NCI-H524 treated with DMSO at 0.1 percent for 48 hours (cell line): ENCODE measurements around the gene MACROD2.

Experiments used
- DNase-seq: peaks from one replicate; lab custom pipeline; 2025; lab: John Stamatoyannopoulos, UW

The MACROD2 gene

DNA sequence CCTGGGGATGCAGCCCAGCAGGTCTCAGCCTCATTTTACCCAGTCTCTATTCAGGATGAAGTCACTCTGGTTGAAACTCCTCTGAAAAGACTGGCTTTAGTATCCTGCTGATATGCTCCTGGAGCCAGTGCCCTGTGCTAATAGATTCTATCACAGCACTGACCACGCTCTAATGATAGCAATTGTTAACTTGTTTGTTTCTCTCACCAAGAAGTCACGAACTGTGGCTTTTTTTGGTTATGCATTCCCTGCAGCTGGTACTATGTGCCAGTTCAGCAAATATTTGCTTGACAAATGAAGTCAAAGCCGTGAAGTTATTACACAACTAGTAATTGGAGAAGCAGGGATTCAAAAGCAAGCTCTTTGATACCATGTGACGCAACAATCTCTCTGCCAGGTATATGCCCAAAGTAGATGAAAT is 1823.3 kb downstream of the MACROD2 start:
- no peak for DNase-seq

DNA sequence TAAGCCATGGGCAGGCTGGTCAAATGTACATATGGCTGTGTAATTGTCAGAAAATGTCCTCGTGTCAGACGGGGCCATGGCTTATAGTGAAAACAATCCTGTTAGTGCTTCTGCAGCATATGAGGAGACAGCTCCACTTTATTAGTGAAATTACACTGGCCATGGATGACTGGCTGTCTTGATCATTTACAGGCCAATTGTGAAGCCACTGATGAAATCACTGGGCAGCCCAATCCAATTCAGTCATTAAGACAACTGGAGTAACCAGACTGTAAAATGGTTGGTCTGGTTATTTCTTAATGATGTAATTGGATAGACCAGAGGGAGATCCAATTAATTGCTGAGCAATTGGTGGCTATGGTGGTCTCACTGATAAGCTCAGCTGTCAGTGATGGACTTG is 1828.4 kb downstream of the MACROD2 start:
- no peak for DNase-seq

DNA sequence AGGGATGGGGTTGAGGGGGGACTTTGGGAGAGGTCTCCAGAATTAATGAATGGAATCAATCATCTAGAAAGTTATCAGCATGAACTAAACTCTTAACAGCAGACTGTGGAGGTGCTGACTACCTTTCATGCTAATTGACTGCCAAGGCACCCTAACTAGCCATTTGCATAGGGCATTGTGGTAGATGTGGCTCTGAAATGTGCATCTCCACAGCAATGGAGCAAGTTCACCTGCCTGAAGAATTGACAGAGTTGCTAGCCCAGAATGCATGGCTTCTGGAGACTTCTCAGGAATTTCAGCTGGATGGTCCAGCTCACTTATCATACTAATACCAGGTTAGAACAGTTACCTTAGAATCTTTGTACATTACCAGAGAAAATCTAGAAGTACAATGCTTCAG is 1832.3 kb downstream of the MACROD2 start:
- no peak for DNase-seq

DNA sequence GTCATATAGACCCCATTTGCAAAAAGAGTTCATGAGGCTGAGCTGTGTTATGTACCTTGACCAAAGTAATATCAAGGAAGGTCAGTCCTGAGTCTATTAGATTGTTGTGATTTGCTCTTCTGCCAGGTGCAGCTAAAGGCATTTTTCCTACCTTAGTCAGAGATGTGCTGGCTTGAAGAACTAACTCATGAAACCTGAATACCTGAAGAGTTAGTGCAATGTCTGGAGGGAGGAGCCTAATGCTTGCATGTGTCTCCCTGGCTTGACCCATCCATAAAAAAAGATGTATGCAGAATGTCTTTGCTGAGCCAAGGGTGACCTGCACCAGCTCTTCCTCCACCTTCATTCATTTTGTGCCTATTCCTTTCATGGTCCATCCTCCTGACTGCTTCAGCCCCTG is 1835.9 kb downstream of the MACROD2 start:
- no peak for DNase-seq

DNA sequence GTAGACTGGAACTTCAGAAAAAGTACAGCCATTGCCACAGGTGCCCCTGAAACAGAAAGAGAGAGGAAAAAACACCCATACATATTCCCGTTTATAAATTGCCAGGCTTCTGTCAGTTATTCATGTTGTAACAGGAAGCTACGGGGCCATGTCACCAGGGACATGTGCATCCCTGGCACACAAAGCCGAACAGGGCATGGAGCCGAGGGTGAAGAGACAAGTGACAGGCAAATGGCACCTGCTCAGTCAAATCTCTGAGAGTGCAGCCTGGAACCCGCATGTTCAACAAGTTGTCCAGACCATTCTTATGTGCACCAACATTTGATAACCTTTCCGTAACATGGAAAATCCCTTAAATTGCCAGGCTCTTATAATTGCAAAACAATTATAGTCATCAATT is 1837.2 kb downstream of the MACROD2 start:
- DNase-seq: no peak

DNA sequence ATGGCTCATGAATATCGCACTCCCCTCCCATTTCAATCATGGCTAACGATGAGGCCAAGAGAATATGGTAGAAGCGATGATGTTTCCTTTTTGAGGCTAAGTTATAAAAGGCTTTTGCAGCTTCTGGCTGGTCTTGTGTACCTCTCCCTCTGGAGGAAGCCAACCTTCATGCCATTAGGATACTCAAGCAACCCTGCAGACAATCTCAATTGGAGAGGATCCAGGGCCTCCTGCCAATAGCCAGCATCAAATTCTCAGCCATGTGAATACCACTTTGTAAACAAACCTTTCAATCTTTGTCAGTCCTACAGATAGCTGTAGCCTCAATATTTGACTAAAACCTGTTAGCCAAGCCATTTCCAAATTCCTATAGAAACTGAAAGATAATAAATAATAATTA is 1839.5 kb downstream of the MACROD2 start:
- no peak for DNase-seq

DNA sequence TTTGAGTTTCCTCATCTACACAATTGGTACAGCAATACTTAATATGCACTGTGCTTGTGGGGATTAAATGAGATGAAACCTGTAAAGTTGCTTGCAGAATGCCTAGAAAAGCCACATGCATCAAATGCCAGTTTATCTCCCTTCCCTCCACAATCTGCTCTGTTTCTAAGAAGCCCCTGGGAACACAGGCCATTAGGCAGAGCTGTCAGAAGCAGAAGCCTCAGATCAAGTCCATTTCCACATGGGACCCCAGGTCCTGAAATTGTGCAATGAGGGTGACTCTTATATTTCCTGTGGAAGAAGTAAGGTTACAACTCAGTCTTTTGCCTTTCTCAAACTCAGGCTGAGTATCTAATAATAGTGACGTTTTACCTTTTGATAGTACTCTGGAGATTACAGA is 1840.5 kb downstream of the MACROD2 start:
- no peak for DNase-seq

DNA sequence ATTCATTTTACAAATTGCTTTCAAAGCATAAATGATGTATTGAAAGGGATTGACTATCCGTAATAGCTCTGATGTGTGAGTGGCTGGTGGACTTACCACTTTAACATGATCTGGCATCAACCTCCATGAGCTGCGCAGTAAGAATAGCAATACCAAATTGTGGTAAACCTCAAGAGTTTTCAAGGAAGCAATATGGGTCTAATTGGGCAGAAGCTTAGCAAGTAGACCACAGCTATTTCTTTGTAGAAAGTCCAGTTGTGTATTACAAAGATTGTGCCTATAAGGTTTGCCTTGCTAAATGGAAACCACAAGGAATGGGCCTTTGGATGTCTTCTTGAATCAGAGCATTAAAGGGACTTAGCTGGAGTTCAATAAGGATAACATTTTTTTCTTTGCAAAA is 1841.3 kb downstream of the MACROD2 start:
- DNase-seq: no peak

DNA sequence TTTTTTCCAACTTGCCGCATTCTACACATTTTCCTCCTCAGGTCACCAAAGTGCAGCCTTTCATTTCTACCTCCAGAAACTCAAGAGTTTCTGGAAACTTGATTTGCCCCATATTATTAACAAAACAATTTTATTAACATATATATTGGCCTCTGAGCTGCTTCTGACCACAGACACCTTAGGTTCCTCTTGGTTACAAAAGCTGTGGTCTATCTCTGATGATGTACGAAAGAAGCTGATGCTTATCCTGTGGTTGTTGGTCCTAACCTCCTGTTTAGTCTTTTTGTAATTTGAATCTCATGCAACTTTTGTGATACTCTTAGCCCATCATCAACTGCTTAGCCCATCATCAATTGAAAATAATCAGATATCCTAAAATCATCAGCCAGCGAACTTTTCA is 1842.2 kb downstream of the MACROD2 start:
- DNase-seq: no peak

DNA sequence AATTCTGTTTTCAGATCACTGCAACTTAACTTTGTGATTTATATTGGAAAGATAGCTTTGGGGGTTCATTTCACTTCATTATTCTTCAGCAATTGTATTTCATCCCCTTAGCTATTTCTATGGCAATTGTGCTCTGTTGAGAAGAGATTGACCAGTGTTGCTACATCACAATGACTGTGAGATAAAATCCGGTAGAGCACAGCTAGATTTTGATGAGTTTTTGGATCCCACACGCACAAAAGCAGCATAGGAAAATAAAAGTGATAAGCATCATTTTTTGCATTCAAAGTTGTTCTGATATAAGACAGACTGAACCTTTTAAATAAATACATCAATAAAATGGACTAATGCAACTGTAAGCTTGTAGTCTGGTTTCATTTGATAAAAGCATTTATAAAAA is 1843.2 kb downstream of the MACROD2 start:
- no peak for DNase-seq

DNA sequence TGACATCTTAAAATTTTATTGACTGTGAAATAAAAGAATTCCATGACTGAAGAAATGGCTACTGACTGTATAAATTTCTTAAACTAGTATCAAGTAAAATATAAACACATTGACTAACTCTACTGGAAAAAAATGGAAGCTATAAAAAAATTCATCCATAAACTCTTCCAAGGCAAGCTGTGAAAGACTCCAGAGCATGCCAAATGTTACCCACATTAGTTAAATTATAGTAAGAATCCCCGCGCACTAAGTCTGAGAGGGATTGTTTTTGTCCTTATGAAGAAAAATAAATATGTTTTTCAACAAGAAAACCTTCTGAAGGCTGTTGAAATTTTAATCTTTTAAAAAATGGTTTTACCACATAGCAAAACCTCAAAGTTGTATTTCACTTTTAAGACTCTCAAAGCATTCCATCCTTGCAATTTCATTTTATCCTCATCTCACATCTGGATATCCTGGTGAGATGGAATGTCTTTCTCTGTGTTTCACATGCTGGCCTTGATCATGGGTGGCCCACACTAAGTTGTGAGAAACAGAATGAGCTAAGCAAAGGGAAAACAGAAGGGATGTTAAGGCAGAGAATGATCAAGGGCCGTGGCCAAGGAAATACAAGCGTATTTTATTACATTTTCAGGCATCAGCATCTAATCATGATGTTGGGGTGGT is 1845.5 kb downstream of the MACROD2 start:
- no peak for DNase-seq

DNA sequence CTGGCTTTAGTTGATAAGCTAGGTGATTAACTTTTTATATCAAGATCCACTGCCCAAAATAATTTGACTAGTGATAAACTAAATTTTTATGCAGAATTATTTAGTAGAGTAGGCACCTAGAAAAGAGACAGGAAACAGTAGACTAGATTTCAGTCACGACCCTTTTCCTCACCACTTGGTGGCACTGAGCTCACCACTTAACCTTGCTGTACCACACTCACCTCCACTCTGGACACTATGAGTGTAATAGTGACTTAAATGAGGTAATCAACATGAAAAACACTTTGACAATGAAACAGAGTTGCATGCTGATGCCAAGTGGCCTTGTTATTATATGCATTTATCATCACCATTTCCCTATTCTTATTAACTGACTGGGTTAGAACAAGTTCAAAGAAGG is 1847.6 kb downstream of the MACROD2 start:
- DNase-seq: no peak

DNA sequence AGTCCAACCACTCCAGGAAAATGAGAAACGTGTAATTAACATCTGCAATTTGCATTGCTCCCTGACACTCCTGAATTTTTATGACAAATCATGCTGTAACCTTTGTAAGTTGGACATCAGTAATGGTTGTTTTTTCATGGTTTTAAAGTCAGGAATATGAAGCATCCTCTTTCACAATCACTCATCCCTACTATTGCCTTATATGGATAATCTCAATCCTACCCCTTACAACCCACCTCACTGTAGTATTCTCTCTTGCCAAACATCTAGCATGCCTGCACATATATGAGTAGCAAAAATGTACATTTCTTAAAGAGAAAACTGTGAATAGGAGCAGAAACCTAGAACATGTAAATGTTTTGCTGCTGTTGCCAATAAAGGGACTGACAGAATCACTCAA is 1848.5 kb downstream of the MACROD2 start:
- DNase-seq: no peak

DNA sequence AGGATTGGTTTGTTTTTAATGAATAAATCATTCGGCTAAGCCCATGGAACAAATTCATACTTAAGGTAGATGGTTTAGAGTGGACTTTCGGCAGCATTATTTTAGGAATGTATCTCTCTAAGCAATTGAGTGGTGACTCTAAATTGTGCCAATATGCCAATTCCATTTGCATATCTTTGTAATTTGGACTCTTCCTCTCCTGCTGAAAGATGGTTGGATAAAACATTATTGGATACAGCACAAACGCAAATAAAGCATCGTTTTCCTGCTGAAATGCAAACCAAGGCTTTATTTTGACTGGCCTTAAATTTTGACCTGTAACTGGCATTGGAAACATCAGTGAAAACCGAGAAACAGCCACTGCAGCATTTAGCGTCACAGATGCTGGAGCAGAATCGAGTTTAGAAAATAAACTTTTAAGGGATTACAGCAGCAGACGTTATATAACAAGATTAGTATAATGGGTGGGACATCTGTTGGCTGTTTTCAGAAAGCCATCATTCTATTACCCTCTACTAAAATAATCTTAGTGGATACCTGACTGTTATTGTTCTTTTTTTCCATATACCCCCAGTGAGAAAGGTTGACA is 1852.0 kb downstream of the MACROD2 start:
- DNase-seq: peak; percentile 96

DNA sequence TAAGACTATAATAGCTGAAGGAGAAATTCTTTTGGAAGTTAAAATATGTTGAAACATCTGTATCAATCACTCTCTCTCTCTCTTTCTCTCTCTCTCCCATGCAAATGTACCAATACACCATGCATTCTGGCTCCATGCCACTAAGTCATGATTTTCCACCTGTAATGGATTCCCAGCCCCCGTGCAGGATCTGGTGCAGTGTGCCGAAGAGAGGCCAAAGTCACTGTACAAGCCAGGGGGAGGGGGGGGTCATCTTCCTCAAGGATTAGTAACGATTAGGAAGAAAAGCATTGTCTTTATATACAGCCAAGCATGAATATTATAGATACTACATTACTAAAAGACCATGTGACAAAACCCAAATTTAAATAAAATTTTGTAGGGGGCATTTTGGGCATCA is 1852.8 kb downstream of the MACROD2 start:
- DNase-seq: peak; percentile 80

DNA sequence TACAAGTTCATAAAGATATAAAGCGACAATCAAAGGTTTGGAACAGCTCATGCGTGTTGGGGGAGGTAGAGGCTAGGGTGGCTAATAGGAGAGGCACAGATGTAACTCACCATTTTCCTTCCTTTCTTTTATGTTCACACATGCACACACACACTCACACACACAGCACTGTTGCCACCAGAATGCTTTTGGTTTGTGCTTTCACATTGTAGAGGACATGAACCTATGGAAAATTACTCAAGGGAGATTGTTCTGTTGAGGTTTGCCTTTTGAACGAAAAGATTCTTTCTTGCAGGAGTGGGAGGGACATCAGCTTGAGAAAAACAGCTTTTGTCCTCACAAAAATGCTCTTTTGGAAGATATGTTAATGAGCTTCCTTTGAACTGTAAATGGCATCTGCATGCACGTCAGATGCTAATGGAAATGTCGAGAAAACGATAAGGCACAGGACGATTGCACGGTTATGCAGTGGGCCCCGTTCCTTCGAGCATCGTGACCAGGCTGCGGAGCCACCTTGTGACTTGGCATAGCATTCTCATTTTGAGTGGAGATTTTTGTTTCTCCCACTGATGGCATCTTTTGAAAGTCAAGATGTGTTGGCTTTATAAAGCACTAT is 1853.8 kb downstream of the MACROD2 start:
- no peak for DNase-seq

DNA sequence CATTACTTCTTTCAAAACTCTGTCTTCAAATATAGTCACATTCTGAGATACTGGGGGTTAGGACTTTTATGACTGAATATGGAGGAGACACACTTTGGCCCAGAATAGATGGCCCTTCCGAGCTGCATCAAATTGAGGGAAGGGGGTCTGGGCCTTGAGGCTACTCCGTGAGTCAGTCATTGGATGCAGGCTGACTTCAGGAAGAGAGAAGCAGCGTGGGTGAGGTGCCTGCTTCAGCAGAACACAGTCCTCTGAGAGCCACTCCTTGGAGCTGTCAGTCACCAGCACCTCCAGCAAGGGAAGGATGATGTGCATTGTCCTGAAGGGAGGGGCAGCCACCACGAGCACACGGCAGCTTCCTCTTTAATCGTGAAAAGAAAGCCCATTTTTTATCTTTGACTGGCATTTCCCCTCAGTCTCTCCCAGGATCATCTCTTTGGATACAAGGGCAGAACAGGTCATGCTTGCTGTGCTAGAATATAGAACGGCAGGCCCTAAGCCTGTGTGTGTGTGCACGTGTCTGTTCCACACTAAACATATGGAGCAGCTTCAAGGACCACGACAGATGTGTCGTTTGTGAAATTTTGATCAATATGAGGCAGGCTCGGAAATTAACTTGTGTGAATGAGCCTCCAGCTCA is 1856.4 kb downstream of the MACROD2 start:
- peak; percentile 79 for DNase-seq

DNA sequence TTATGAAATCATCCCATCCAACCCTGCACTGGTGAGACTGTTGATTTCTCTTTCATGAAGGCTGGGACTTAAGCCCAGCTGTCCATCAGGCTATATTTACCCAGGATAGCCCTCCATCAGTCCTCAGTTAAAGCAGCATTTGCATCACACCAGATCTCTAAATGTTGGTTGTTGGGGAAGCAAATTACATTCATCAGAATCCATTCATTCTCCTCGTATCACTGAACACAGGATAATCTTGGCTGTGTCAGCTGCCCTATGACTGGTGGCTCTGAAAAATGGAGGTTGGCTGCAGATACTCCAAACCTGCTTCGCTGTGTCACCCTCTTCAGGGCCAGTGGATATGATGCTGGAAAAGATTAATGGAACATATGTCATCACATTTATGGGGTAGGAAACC is 1859.6 kb downstream of the MACROD2 start:
- peak; percentile 60 for DNase-seq

DNA sequence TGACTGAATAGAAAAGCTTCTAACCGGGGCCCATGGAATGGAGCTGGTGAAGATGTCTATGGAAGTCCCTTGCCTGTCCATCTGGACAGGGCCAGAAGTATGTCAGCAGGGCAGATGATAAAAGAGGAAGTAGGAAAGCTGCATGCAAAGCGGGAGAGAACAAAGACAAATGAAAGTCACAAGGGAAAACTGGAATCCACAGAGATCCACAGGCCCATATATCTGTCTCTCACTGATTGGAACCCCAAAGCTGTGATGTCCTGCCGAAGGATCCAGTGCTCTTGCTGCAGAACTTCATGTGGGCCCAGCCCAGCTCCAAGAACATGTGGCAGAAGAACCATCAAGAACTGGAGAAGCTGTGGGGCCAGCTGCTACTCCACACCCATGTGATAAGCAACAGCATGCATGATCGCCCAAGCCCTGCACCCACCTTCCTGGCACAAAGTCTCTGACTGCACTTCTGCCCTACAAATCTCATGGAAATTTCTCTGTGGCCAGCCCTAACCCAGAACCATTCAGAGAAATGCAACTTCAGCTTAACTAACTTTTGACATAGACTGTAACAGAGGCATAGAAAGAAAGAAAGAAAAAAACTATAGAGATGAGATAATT is 1862.0 kb downstream of the MACROD2 start:
- DNase-seq: no peak

DNA sequence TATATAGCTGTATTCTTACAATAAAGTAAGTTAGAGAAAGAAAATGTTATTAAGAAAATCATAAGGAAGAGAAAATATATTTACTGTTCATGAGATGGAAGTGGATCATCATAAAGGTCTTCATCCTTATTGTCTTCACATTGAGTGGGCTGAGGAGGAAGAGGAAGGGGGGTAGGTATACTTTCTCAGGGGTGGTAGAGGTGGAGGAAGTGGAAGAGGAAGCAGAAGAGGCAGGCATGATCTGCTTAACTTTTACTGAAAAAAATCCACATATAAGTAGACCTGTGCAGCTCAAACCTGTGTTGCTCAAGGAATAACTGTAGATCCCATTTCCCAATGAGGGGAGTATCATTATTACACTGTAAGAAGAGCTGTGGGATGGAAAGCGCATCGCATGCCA is 1863.7 kb downstream of the MACROD2 start:
- no peak for DNase-seq

DNA sequence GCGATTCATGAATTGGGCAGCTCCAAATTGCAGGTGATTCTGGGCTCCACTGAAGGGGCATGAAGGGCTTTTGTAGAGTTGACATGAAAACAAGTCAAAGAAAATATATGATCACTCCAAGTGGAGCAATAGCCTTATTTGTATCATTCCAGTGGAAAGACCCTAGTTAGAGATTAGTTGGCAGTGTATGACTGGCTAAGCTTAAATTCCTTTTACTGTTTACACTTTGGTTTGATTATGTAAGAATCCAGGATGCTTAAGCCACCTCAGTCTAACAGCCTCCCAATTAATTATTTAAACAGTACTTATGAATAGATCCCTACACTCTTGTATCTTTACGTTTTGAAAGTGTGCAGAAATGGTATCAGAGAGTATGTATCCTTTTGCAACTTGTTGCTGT is 1865.5 kb downstream of the MACROD2 start:
- DNase-seq: no peak

DNA sequence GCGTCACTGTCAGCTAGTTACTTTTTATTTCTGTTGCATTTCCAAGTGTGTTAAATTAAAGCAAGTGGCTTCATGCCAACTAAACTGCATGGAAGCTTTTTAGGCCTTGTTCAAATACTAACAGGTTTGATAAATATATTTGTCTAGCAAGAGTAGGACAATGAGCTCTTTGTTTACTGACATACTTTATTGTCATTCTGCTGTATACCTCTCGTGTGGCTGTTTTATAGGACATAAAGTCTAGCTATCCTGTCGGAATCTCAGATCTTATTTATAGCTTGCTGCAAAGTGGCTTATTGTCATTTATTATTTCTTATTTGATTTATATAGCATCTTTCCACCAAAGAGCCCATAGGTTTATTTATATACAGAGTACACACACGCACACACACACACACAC is 1866.9 kb downstream of the MACROD2 start:
- DNase-seq: no peak

DNA sequence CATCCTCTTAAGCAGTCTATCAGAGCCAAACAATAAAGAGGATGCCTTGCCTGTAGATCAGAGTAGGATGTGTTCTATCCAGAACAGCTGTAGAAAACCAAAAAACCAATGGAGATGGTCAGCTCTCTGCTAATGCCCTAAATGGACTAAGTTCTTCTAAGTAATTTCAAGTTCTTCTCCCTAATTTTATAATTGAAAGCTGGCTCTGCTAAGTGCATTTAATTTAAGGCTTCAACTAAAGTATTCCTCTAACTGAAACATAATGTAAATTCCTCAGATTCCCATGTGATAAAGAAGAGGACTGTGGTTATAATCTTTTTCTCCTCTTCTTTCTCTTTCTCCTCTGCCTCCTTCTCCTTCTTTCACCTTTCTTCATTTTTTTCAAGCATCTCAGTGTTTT is 1868.4 kb downstream of the MACROD2 start:
- DNase-seq: no peak
